SW 1271 (cell line): ENCODE results near the gene ACSL4.

ENCODE experiments used
- DNase-seq, 2 experiments: peaks; one replicate each; lab custom pipeline; 2025; lab: John Stamatoyannopoulos, UW

Gene ACSL4

GRCh38 chrX:109596015-109596414 lies 137.0 kb downstream of the ACSL4 start:
- no peak for DNase-seq
